Stimulated activated CD8-positive, alpha-beta memory T cell treated with anti-CD3 and anti-CD28 coated beads, Interleukin-12 subunit alpha, Interleukin-12 subunit beta, amount 100 ng/mL, for 24 hours (primary cell): Measurements from ENCODE around the gene C1QTNF9.
"Not testable (repeated sequence)": the region's sequence is repeated elsewhere in the genome, so short reads cannot be mapped to it uniquely, and the experiment has no call there.

Source experiments
- DNase-seq: peaks from one replicate; pipeline ENCODE4 v3.0.0-alpha.2; 2020; ENCODE audit errors: extremely low read depth

The C1QTNF9 gene

GRCh38 chr13:24361113-24361512 lies 51.7 kb downstream of the C1QTNF9 start:
- DNase-seq = no peak

- DNase-seq = no peak
These were observed 52.5 kb downstream of the C1QTNF9 start for GRCh38 chr13:24361852-24362366.

GRCh38 chr13:24362435-24362952 lies 53.1 kb downstream of the C1QTNF9 start:
- DNase-seq = no peak

GRCh38 chr13:24365191-24365590 lies 55.8 kb downstream of the C1QTNF9 start:
- no peak for DNase-seq

- DNase-seq = not testable (repeated sequence)
These were observed 56.9 kb downstream of the C1QTNF9 start for GRCh38 chr13:24366315-24366714.

- not testable (repeated sequence) for DNase-seq
These were observed 61.9 kb downstream of the C1QTNF9 start for GRCh38 chr13:24371273-24371672.
